Neural cell (in vitro differentiated cells): ENCODE results near the gene DCAF16. TPM values are rescaled to one million over a fixed set of nuclear protein-coding genes. Genes with fewer than 3 reads are reported as not detected.

Experiments
- H2AFZ ChIP-seq: fragments of 200-600, 300-800 bp; sonication (generic), shearing (Covaris generic); 2 replicates; pipeline ENCODE4 v1.6.0; 2014; ENCODE audit warnings: low read depth, mild to moderate bottlenecking, antibody characterized with exemption, low read length, moderate library complexity
- H3F3A ChIP-seq: fragments of 200-600 bp; shearing (Covaris generic); 2 replicates; pipeline ENCODE4 v1.6.1; 2016; ENCODE audit warnings: mild to moderate bottlenecking, moderate library complexity, mixed read lengths, antibody characterized with exemption, low read length; ENCODE audit not compliant: insufficient read depth, poor library complexity, severe bottlenecking
- H3K27ac ChIP-seq: fragments of 200-600, 300-800 bp; sonication (generic), shearing (Covaris generic); 2 replicates; pipeline ENCODE4 v1.5.1; 2014; ENCODE audit warnings: mild to moderate bottlenecking, low read length, moderate library complexity
- H3K27me3 ChIP-seq: fragments of 300-800, 200-600 bp; sonication (generic), shearing (Covaris generic); 2 replicates; pipeline ENCODE4 v1.6.0; 2014; ENCODE audit warnings: mild to moderate bottlenecking, low read depth, low read length, moderate library complexity; ENCODE audit not compliant: insufficient read depth
- H3K36me3 ChIP-seq: fragments of 300-800, 200-600 bp; sonication (generic), shearing (Covaris generic); 2 replicates; pipeline ENCODE4 v1.5.1; 2014; ENCODE audit warnings: mild to moderate bottlenecking, antibody characterized with exemption, low read length, moderate library complexity; ENCODE audit not compliant: insufficient read depth
- H3K4me2 ChIP-seq: fragments of 300-800, 200-600 bp; sonication (generic), shearing (Covaris generic); 2 replicates; pipeline ENCODE4 v1.6.0; 2014; ENCODE audit warnings: mild to moderate bottlenecking, low read length
- H3K4me3 ChIP-seq: fragments of 300-800, 200-600 bp; sonication (generic), shearing (Covaris generic); 2 replicates; pipeline ENCODE4 v1.5.1; 2014; ENCODE audit warnings: mild to moderate bottlenecking, low read length, moderate library complexity
- H3K79me2 ChIP-seq: fragments of 200-600 bp; shearing (Covaris generic); replicated peaks from 2 replicates; pipeline ENCODE4 v1.6.0; 2014; ENCODE audit warnings: mild to moderate bottlenecking, low read length, moderate library complexity; ENCODE audit not compliant: insufficient read depth
- H3K9ac ChIP-seq: fragments of 300-800, 200-600 bp; sonication (generic), shearing (Covaris generic); 2 replicates; pipeline ENCODE4 v1.6.1; 2016; ENCODE audit warnings: mild to moderate bottlenecking, low read length, mixed read lengths
- H3K9me2 ChIP-seq: fragments of 200-600 bp; shearing (Covaris generic); 2 replicates; pipeline ENCODE4 v1.6.1; 2016; ENCODE audit warnings: mild to moderate bottlenecking, low read length, mixed read lengths; ENCODE audit not compliant: insufficient read depth
- H3K9me3 ChIP-seq: fragments of 200-600, 300-800 bp; sonication (generic), shearing (Covaris generic); 2 replicates; pipeline ENCODE4 v1.6.1; 2016; ENCODE audit warnings: mild to moderate bottlenecking, mixed run types, low read length, moderate library complexity, mixed read lengths
- H4K20me1 ChIP-seq: fragments of 200-600 bp; shearing (Covaris generic); 2 replicates; pipeline ENCODE4 v1.6.1; 2016; ENCODE audit warnings: mild to moderate bottlenecking, mixed run types; ENCODE audit not compliant: insufficient read depth
- EP300 ChIP-seq: fragments of 450-650 bp; conservative IDR thresholded peaks from 2 replicates; pipeline ENCODE4 v1.6.1; 2014; ENCODE audit warnings: antibody characterized with exemption, mild to moderate bottlenecking, moderate library complexity; ENCODE audit not compliant: poor library complexity, severe bottlenecking
- EZH2 ChIP-seq: fragments of 200-600, 300-800 bp; shearing (Covaris generic), sonication (generic); IDR thresholded peaks from 2 replicates; pipeline ENCODE4 v1.6.1; 2014; ENCODE audit warnings: antibody characterized with exemption, low read length, borderline replicate concordance, mild to moderate bottlenecking; ENCODE audit not compliant: insufficient read depth, poor library complexity, severe bottlenecking
- MXI1 ChIP-seq: fragments of 450-650 bp; conservative IDR thresholded peaks from 2 replicates; pipeline ENCODE4 v1.6.1; 2014; ENCODE audit warnings: antibody characterized with exemption, mild to moderate bottlenecking; ENCODE audit not compliant: poor library complexity, severe bottlenecking
- POLR2AphosphoS5 ChIP-seq: IDR thresholded peaks from 2 replicates; pipeline ENCODE4 v1.6.1; 2012
- RAD21 ChIP-seq: fragments of 450-650 bp; conservative IDR thresholded peaks from 2 replicates; pipeline ENCODE4 v1.6.1; 2014; ENCODE audit warnings: antibody characterized with exemption, mild to moderate bottlenecking, moderate library complexity
- SMC3 ChIP-seq: fragments of 450-650 bp; conservative IDR thresholded peaks from 2 replicates; pipeline ENCODE4 v1.6.1; 2014; ENCODE audit warnings: antibody characterized with exemption, mild to moderate bottlenecking, moderate library complexity; ENCODE audit not compliant: poor library complexity
- TAF1 ChIP-seq: IDR thresholded peaks from 2 replicates; pipeline ENCODE4 v1.6.1; 2012; ENCODE audit warnings: low read depth
- polyA plus RNA-seq: library from polyadenylated mRNA; depleted of rRNA; stranded (reverse); fragments of >200 nt; gene quantifications from 2 replicates; pipeline ENCODE4 v1.2.3, GENCODE V29; 2014
- TF ChIP-seq, protein P1 (sequence below): IDR thresholded peaks from 2 replicates; pipeline ENCODE4 v1.6.1; 2012; ENCODE audit warnings: borderline replicate concordance
- TF ChIP-seq, protein P2 (sequence below): fragments of 450-650 bp; IDR thresholded peaks from 2 replicates; pipeline ENCODE4 v1.5.1; 2014; ENCODE audit warnings: antibody characterized with exemption, mild to moderate bottlenecking, moderate library complexity; ENCODE audit not compliant: poor library complexity, severe bottlenecking

Gene DCAF16
- polyA plus RNA-seq, 1 donor from 2014 or later = 41.3 TPM

DNA sequence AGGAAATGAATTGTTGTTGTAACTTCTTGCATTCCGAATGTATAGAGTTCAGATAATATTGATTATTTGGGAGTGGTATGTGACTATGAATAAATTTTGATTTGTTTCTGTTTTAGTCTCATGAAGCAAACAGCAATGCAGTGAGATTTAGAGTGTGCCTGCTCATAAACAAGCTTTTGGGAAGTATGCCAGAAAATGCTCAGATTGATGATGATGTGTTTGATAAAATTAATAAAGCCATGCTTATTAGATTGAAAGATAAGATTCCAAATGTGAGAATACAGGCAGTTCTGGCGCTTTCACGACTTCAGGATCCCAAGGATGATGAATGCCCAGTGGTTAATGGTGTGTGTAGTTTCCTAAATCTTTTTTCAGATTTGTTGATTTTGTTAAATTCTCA is 2.2 kb upstream of the DCAF16 start:
- no peaks in the 10 kb centered on the region for H3K36me3 ChIP-seq
- no peak overlapping the region for H3K4me2 ChIP-seq
- no peaks in the 10 kb centered on the region for H3K9me2 ChIP-seq
- H2AFZ ChIP-seq = no peak overlapping the region
- H4K20me1 ChIP-seq = no peaks in the 10 kb centered on the region
- TF ChIP-seq SMC3 (no peak), POLR2AphosphoS5 (no peak), EZH2 (no peak)
- TF ChIP-seq, protein P1, sequence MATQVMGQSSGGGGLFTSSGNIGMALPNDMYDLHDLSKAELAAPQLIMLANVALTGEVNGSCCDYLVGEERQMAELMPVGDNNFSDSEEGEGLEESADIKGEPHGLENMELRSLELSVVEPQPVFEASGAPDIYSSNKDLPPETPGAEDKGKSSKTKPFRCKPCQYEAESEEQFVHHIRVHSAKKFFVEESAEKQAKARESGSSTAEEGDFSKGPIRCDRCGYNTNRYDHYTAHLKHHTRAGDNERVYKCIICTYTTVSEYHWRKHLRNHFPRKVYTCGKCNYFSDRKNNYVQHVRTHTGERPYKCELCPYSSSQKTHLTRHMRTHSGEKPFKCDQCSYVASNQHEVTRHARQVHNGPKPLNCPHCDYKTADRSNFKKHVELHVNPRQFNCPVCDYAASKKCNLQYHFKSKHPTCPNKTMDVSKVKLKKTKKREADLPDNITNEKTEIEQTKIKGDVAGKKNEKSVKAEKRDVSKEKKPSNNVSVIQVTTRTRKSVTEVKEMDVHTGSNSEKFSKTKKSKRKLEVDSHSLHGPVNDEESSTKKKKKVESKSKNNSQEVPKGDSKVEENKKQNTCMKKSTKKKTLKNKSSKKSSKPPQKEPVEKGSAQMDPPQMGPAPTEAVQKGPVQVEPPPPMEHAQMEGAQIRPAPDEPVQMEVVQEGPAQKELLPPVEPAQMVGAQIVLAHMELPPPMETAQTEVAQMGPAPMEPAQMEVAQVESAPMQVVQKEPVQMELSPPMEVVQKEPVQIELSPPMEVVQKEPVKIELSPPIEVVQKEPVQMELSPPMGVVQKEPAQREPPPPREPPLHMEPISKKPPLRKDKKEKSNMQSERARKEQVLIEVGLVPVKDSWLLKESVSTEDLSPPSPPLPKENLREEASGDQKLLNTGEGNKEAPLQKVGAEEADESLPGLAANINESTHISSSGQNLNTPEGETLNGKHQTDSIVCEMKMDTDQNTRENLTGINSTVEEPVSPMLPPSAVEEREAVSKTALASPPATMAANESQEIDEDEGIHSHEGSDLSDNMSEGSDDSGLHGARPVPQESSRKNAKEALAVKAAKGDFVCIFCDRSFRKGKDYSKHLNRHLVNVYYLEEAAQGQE = no peak
- no peak overlapping the region for H3K27ac ChIP-seq
- no peaks in the 10 kb centered on the region for H3K9me3 ChIP-seq
- peaks cover 4% of the 10 kb centered on the region for H3F3A ChIP-seq
- peaks cover 64% of the 10 kb centered on the region for H3K79me2 ChIP-seq
- no peak overlapping the region for H3K4me3 ChIP-seq
- no peaks in the 10 kb centered on the region for H3K27me3 ChIP-seq
- H3K9ac ChIP-seq = no peak overlapping the region

DNA sequence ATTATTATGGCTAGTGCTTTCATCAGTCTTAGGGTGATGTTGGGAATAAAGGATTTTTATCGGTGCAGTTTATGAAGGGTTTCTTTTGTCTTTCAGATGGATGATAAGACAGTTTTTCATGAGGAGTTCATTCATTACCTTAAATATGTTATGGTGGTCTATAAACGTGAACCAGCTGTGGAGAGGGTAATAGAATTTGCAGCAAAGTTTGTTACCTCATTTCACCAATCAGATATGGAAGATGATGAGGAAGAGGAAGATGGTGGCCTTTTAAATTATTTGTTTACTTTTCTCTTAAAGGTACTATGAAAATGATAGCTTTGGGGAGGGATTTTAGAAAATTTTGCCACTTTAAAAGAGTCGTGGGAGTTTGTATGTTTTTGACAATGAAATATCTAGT is 1.6 kb upstream of the DCAF16 start:
- Histone ChIP-seq H2AFZ (no peak overlapping the region), H3K36me3 (no peaks in the 10 kb centered on the region), H3K27me3 (no peaks in the 10 kb centered on the region), H3F3A (peaks cover 4% of the 10 kb centered on the region), H3K9me2 (no peaks in the 10 kb centered on the region), H3K9me3 (no peaks in the 10 kb centered on the region), H3K9ac (no peak overlapping the region), H3K4me2 (peak overlapping the region; percentile 46), H3K4me3 (peak overlapping the region; percentile 90), H3K79me2 (peaks cover 71% of the 10 kb centered on the region), H4K20me1 (no peaks in the 10 kb centered on the region), H3K27ac (no peak overlapping the region)
- no peak for TF ChIP-seq EP300
- TF ChIP-seq SMC3 = no peak
- TF ChIP-seq POLR2AphosphoS5 = no peak
- TF ChIP-seq RAD21 = no peak
- TF ChIP-seq MXI1 = no peak
- TF ChIP-seq, protein P2, sequence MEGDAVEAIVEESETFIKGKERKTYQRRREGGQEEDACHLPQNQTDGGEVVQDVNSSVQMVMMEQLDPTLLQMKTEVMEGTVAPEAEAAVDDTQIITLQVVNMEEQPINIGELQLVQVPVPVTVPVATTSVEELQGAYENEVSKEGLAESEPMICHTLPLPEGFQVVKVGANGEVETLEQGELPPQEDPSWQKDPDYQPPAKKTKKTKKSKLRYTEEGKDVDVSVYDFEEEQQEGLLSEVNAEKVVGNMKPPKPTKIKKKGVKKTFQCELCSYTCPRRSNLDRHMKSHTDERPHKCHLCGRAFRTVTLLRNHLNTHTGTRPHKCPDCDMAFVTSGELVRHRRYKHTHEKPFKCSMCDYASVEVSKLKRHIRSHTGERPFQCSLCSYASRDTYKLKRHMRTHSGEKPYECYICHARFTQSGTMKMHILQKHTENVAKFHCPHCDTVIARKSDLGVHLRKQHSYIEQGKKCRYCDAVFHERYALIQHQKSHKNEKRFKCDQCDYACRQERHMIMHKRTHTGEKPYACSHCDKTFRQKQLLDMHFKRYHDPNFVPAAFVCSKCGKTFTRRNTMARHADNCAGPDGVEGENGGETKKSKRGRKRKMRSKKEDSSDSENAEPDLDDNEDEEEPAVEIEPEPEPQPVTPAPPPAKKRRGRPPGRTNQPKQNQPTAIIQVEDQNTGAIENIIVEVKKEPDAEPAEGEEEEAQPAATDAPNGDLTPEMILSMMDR = no peak
- TF ChIP-seq TAF1 = no peak
- TF ChIP-seq, protein P1 = no peak
- TF ChIP-seq EZH2 = no peak
